OCI-LY3 (cell line): ENCODE results near the gene CPLX1.

Source experiments
- EZH2phosphoT487 ChIP-seq: fragments of 200-600 bp; shearing (Covaris generic); IDR thresholded peaks from 2 replicates; pipeline ENCODE4 v1.6.1; 2018; ENCODE audit warnings: antibody characterized with exemption, mixed run types, low read depth
- TF ChIP-seq, protein P1 (sequence below): fragments of 200-600, 300-600 bp; sonication (generic); IDR thresholded peaks from 2 replicates; pipeline ENCODE4 v1.5.1; 2014; ENCODE audit warnings: antibody characterized with exemption, low read length, low read depth

DNA sequence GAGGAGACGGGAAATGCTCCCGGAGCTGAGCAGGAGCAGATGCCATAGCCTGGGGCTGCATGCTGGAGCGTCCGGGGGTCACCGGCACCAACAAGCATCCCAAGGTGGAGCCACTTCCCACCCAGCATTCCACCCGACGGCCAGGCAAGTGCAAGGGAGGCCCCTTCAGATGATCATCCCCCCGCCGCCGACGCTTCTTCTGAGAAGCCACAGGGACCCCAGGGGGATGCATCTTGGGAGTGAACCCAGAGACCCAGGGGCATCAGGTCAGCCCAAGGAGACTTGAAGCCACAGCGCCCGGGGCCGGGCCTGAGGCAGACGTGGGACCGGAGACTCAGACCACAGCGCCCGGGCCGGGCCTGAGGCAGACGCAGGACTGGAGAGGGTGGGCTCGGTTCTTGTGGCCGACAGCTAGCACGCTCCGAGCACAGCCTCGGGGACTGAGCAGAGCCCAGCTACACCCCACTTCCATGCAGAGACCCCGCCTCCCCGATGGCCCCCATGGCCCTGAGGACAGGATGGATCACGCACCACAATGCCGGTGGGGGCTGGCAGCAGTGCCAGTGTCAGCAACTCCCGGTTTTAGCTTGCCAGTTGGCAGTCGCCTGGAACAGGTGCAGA lies 33.0 kb upstream of the CPLX1 start:
- TF ChIP-seq, protein P1, sequence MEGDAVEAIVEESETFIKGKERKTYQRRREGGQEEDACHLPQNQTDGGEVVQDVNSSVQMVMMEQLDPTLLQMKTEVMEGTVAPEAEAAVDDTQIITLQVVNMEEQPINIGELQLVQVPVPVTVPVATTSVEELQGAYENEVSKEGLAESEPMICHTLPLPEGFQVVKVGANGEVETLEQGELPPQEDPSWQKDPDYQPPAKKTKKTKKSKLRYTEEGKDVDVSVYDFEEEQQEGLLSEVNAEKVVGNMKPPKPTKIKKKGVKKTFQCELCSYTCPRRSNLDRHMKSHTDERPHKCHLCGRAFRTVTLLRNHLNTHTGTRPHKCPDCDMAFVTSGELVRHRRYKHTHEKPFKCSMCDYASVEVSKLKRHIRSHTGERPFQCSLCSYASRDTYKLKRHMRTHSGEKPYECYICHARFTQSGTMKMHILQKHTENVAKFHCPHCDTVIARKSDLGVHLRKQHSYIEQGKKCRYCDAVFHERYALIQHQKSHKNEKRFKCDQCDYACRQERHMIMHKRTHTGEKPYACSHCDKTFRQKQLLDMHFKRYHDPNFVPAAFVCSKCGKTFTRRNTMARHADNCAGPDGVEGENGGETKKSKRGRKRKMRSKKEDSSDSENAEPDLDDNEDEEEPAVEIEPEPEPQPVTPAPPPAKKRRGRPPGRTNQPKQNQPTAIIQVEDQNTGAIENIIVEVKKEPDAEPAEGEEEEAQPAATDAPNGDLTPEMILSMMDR = no peak
- TF ChIP-seq EZH2phosphoT487 = no peak
